Mesenchymal stem cell (in vitro differentiated cells and primary cell): ENCODE data around the gene TMEM208.
A peak's percentile ranks its signal among the peaks of the same experiment; 100 is the strongest.

ENCODE experiments used
- DNase-seq: peaks from one replicate; pipeline ENCODE4 v3.0.0-alpha.2; 2013
- H2AFZ ChIP-seq: one replicate; pipeline ENCODE4 v1.6.1; 2013; ENCODE audit warnings: low read depth, mild to moderate bottlenecking, control low read depth, inconsistent platforms, low read length, moderate library complexity
- H2AK5ac ChIP-seq: 2 replicates; pipeline ENCODE4 v1.6.1; 2013; ENCODE audit warnings: low read length, moderate library complexity, mild to moderate bottlenecking, inconsistent platforms; ENCODE audit not compliant: severe bottlenecking
- H2BK120ac ChIP-seq: one replicate; pipeline ENCODE4 v1.6.1; 2013; ENCODE audit warnings: low read depth, mild to moderate bottlenecking, inconsistent platforms, low read length, moderate library complexity
- H2BK12ac ChIP-seq, 2 experiments: one replicate each; pipeline ENCODE4 v1.6.1; 2013; ENCODE audit warnings: inconsistent platforms in 2 of 2, low read length in 2 of 2, mild to moderate bottlenecking in 2 of 2, moderate library complexity in 2 of 2, control low read depth in 1 of 2
- H2BK15ac ChIP-seq: one replicate; pipeline ENCODE4 v1.6.1; 2013; ENCODE audit warnings: mild to moderate bottlenecking, low read depth, inconsistent platforms; ENCODE audit not compliant: poor library complexity, severe bottlenecking
- H2BK5ac ChIP-seq: 2 replicates; pipeline ENCODE4 v1.6.1; 2013; ENCODE audit warnings: low read depth, mild to moderate bottlenecking, low read length, control low read depth, inconsistent platforms; ENCODE audit not compliant: poor library complexity, severe bottlenecking
- H3K14ac ChIP-seq, 2 experiments: one replicate each; pipeline ENCODE4 v1.6.1; 2013; ENCODE audit warnings: inconsistent platforms in 2 of 2, low read length in 2 of 2, control low read depth in 1 of 2, mild to moderate bottlenecking in 1 of 2, moderate library complexity in 1 of 2
- H3K18ac ChIP-seq, 2 experiments: one replicate each; pipeline ENCODE4 v1.6.1; 2013; ENCODE audit warnings: inconsistent platforms in 2 of 2, low read length in 2 of 2, control low read depth in 1 of 2, low read depth in 1 of 2, mild to moderate bottlenecking in 1 of 2
- H3K23ac ChIP-seq, 2 experiments: one replicate each; pipeline ENCODE4 v1.6.1; 2013; ENCODE audit warnings: inconsistent platforms in 2 of 2, low read length in 2 of 2, mild to moderate bottlenecking in 2 of 2, moderate library complexity in 2 of 2, control low read depth in 1 of 2
- H3K27ac ChIP-seq: 2 replicates; pipeline ENCODE4 v1.5.1; 2013; ENCODE audit warnings: mild to moderate bottlenecking, moderate library complexity, low read length, control low read depth, inconsistent platforms; ENCODE audit not compliant: poor library complexity, severe bottlenecking
- H3K27me3 ChIP-seq, 2 experiments: 2 replicates each; pipeline versions ENCODE4 v1.6.1 to v1.7.0; 2013; ENCODE audit warnings: low read length in 2 of 2, mild to moderate bottlenecking in 2 of 2, moderate library complexity in 2 of 2, control low read depth in 1 of 2, inconsistent platforms in 1 of 2; ENCODE audit not compliant: control insufficient read depth in 1 of 2, insufficient read depth in 1 of 2
- H3K36me3 ChIP-seq, 2 experiments: 2 replicates each; pipeline versions ENCODE4 v1.6.1 to v1.7.0; 2013; ENCODE audit warnings: low read length in 2 of 2, control low read depth in 1 of 2, inconsistent platforms in 1 of 2, low read depth in 1 of 2, mild to moderate bottlenecking in 1 of 2; ENCODE audit not compliant: insufficient read depth in 2 of 2, control insufficient read depth in 1 of 2
- H3K4ac ChIP-seq, 2 experiments: one replicate each; pipeline ENCODE4 v1.6.1; 2013; ENCODE audit warnings: inconsistent platforms in 2 of 2, low read length in 2 of 2, mild to moderate bottlenecking in 2 of 2, moderate library complexity in 2 of 2, control low read depth in 1 of 2, low read depth in 1 of 2
- H3K4me1 ChIP-seq: 2 replicates; pipeline ENCODE4 v1.6.1; 2013; ENCODE audit warnings: low read depth, low read length, control low read depth; ENCODE audit not compliant: control insufficient read depth, insufficient read depth
- H3K4me2 ChIP-seq: 2 replicates; pipeline ENCODE4 v1.6.1; 2013; ENCODE audit warnings: low read length, mild to moderate bottlenecking, inconsistent platforms; ENCODE audit not compliant: poor library complexity, severe bottlenecking
- H3K4me3 ChIP-seq, 2 experiments: 2 replicates each; pipeline versions ENCODE4 v1.5.1 to v1.7.0; 2013; ENCODE audit warnings: low read length in 2 of 2, mild to moderate bottlenecking in 2 of 2, control low read depth in 1 of 2, low read depth in 1 of 2; ENCODE audit not compliant: insufficient read depth in 1 of 2
- H3K79me1 ChIP-seq: replicated peaks from 2 replicates; pipeline ENCODE4 v1.6.1; 2013; ENCODE audit warnings: mild to moderate bottlenecking, control low read depth, low read length, inconsistent platforms; ENCODE audit not compliant: poor library complexity, severe bottlenecking
- H3K9ac ChIP-seq: 2 replicates; pipeline ENCODE4 v1.7.0; 2013; ENCODE audit warnings: mild to moderate bottlenecking, low read length, moderate library complexity
- H3K9me3 ChIP-seq: 2 replicates; pipeline ENCODE4 v1.7.0; 2013; ENCODE audit warnings: mild to moderate bottlenecking, low read length; ENCODE audit not compliant: control insufficient read depth
- H4K8ac ChIP-seq: one replicate; pipeline ENCODE4 v1.6.1; 2013; ENCODE audit warnings: inconsistent platforms, mild to moderate bottlenecking, low read length, moderate library complexity
- H4K91ac ChIP-seq: one replicate; pipeline ENCODE4 v1.6.1; 2013; ENCODE audit warnings: mild to moderate bottlenecking, low read length, inconsistent platforms
- whole genome bisulfite sequencing: methylation state at CpG from one replicate; pipeline ENCODE4 v1.1.7; 2013; ENCODE audit warnings: mixed read lengths; 5-methylcytosine and 5-hydroxymethylcytosine counted together

The TMEM208 gene

GRCh38 chr16:67180166-67180565 lies 46.8 kb upstream of the TMEM208 start:
- no peak for DNase-seq
- Histone ChIP-seq H3K4ac (no peak overlapping the region), H2AFZ (no peak overlapping the region), H2BK120ac (no peak overlapping the region), H3K27me3 (no peaks in the 10 kb centered on the region), H2AK5ac (no peak overlapping the region), H3K36me3 (peaks cover 0 to 28% of the 10 kb centered on the region in 2 experiments), H4K91ac (no peak overlapping the region), H3K9me3 (no peaks in the 10 kb centered on the region), H2BK15ac (no peak overlapping the region), H3K27ac (no peak overlapping the region), H4K8ac (no peak overlapping the region), H3K79me1 (peaks cover 27% of the 10 kb centered on the region), H2BK12ac (no peak overlapping the region), H3K4me2 (no peak overlapping the region), H3K4me3 (no peak overlapping the region), H3K4me1 (peaks cover 27% of the 10 kb centered on the region), H3K9ac (no peak overlapping the region), H3K14ac (no peak overlapping the region), H2BK5ac (no peak overlapping the region), H3K18ac (no peak overlapping the region), H3K23ac (no peak overlapping the region)
- 94% methylated on average over 16 of the region's 16 CpGs for WGBS

GRCh38 chr16:67181346-67181745 lies 45.6 kb upstream of the TMEM208 start:
- H3K36me3 ChIP-seq: peaks cover 0 to 21% of the 10 kb centered on the region in 2 experiments
- H3K18ac ChIP-seq: peak overlapping the region in 1 of 2 experiments; percentile 74
- H4K91ac ChIP-seq: no peak overlapping the region
- H3K9me3 ChIP-seq: no peaks in the 10 kb centered on the region
- no peak overlapping the region for H2AK5ac ChIP-seq
- no peaks in the 10 kb centered on the region for H3K27me3 ChIP-seq
- no peak overlapping the region for H2BK15ac ChIP-seq
- peaks cover 27% of the 10 kb centered on the region for H3K79me1 ChIP-seq
- H2AFZ ChIP-seq: no peak overlapping the region
- no peak overlapping the region for H2BK120ac ChIP-seq
- H3K4me1 ChIP-seq: peaks cover 32% of the 10 kb centered on the region
- H3K4ac ChIP-seq: no peak overlapping the region
- DNase-seq: peak; percentile 85
- no peak overlapping the region for H2BK5ac ChIP-seq
- H3K4me3 ChIP-seq: peak overlapping the region in 1 of 2 experiments; percentile 63
- H3K9ac ChIP-seq: peak overlapping the region; percentile 43
- no peak overlapping the region for H3K4me2 ChIP-seq
- H4K8ac ChIP-seq: no peak overlapping the region
- H3K23ac ChIP-seq: peak overlapping the region in 1 of 2 experiments; percentile 23
- H3K14ac ChIP-seq: no peak overlapping the region
- WGBS: 44% methylated on average over 2 of the region's 2 CpGs
- no peak overlapping the region for H2BK12ac ChIP-seq
- no peak overlapping the region for H3K27ac ChIP-seq

- Histone ChIP-seq H4K91ac (no peak overlapping the region), H3K18ac (no peak overlapping the region), H3K79me1 (peaks cover 27% of the 10 kb centered on the region), H2BK5ac (no peak overlapping the region), H3K9ac (peak overlapping the region; percentile 89), H2BK120ac (no peak overlapping the region), H2AFZ (no peak overlapping the region), H3K23ac (no peak overlapping the region), H2BK12ac (no peak overlapping the region), H3K4ac (no peak overlapping the region), H4K8ac (no peak overlapping the region), H2AK5ac (no peak overlapping the region), H3K36me3 (peaks cover 0 to 15% of the 10 kb centered on the region in 2 experiments), H3K4me2 (no peak overlapping the region), H3K14ac (no peak overlapping the region), H3K27me3 (no peaks in the 10 kb centered on the region), H3K4me3 (peak overlapping the region in 1 of 2 experiments; percentile 82), H3K4me1 (peaks cover 41% of the 10 kb centered on the region), H3K9me3 (no peaks in the 10 kb centered on the region), H2BK15ac (no peak overlapping the region), H3K27ac (no peak overlapping the region)
- 88% methylated on average over 2 of the region's 2 CpGs for WGBS
- DNase-seq: peak; percentile 44
Measured at GRCh38 chr16:67182288-67182687, 44.6 kb upstream of the TMEM208 start.

- Histone ChIP-seq H3K9me3 (no peaks in the 10 kb centered on the region), H2AFZ (no peak overlapping the region), H3K27me3 (no peaks in the 10 kb centered on the region), H2BK5ac (no peak overlapping the region), H2BK12ac (no peak overlapping the region), H3K4me3 (peak overlapping the region; percentile 50 to 82), H2AK5ac (no peak overlapping the region), H3K79me1 (peaks cover 24% of the 10 kb centered on the region), H3K23ac (no peak overlapping the region), H2BK120ac (no peak overlapping the region), H3K4me1 (peaks cover 35% of the 10 kb centered on the region), H3K4ac (peak overlapping the region in 1 of 2 experiments; percentile 19), H4K91ac (no peak overlapping the region), H3K27ac (no peak overlapping the region), H3K9ac (peak overlapping the region; percentile 89), H3K36me3 (peaks cover 0 to 15% of the 10 kb centered on the region in 2 experiments), H4K8ac (no peak overlapping the region), H3K14ac (no peak overlapping the region), H3K18ac (no peak overlapping the region), H3K4me2 (peak overlapping the region; percentile 64), H2BK15ac (peak overlapping the region; percentile 8)
- WGBS: 4% methylated on average over 11 of the region's 11 CpGs
- no peak for DNase-seq
Measured at GRCh38 chr16:67183284-67183626, 43.7 kb upstream of the TMEM208 start.
